Activated T-cell treated with anti-CD3 and anti-CD28 coated beads, Interleukin-2, amount 50 U/mL, for 72 hours (primary cell): ENCODE results near the gene RAPGEF5. TPM values are rescaled to one million over a fixed set of nuclear protein-coding genes. Genes with fewer than 3 reads are reported as not detected.

Source experiments
- ATAC-seq, 2 donors: fragments of 150-1000 bp; cut with Tn5 transposase; replicated peaks in 1 of 2; 2 replicates each; pipeline ENCODE4 v1.10.0; 2021; ENCODE audit warnings: moderate library complexity in 2 of 2, mild to moderate bottlenecking in 1 of 2
- DNase-seq, 2 donors: peaks; one replicate each; pipeline ENCODE4 v3.0.0; 2021 to 2022; ENCODE audit warnings: mixed read lengths in 1 of 2
- H3K27ac Mint-ChIP-seq: one replicate; pipeline ENCODE4 v1.8.0; 2022; ENCODE audit warnings: mild to moderate bottlenecking, moderate library complexity, mixed read lengths
- H3K27me3 Mint-ChIP-seq: one replicate; pipeline ENCODE4 v1.8.0; 2022; ENCODE audit warnings: low read depth, mixed read lengths
- H3K36me3 Mint-ChIP-seq, 2 donors: one replicate each; pipeline ENCODE4 v1.8.0; 2022; ENCODE audit warnings: mixed read lengths in 2 of 2, mild to moderate bottlenecking in 1 of 2; ENCODE audit not compliant: insufficient read depth in 2 of 2
- H3K4me1 Mint-ChIP-seq: one replicate; pipeline ENCODE4 v1.8.0; 2022; ENCODE audit warnings: low read depth, mixed read lengths
- H3K4me3 Mint-ChIP-seq, 2 donors: one replicate each; pipeline ENCODE4 v1.8.0; 2022; ENCODE audit warnings: mild to moderate bottlenecking in 2 of 2, mixed read lengths in 2 of 2, moderate library complexity in 2 of 2
- H3K9me3 Mint-ChIP-seq, 2 donors: one replicate each; pipeline ENCODE4 v1.8.0; 2022; ENCODE audit warnings: mixed read lengths in 2 of 2
- total RNA-seq, 2 donors: library from RNA; stranded (reverse); gene quantifications; one replicate each; pipeline ENCODE4 v1.2.3, GENCODE V29; 2022

RAPGEF5 gene
- under 1 TPM; 0.46 to 0.72 TPM for total RNA-seq

DNA sequence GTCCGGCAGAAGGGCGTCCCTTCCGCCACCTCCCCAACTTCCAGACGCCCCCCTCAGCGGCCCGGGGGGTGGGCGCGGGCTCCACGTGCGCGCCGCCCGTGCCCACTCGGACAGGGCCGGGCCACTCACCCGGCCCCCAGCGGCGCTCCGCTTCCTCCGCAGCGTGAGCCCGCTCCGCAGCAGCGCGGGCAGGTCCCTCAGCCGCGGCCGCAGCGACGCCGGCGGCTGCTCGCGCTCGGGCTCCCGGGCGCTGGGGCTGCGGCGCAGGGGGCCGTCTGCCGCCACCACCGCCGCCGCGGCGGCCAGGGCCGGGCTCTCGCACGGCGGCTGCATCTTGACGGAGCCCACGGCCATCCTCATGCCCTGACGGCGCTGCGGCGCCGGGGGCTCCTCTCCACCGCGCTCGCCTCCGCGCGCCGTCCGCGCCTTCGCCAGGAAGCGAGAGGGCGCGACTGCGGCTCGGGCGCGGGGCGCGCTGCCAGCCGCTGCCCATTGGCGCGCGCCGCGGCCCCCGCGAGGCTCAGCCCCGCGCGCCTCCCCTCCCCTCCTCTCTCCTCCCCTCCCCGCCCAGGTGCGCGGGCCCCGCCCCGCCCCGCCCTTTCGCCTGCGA is at the start of gene RAPGEF5:
Gene RAPGEF5 (minus strand): TSS at position 454 of the 610 bp plus-strand sequence. CDS start 94 bp downstream, at position 360.
- Mint-ChIP-seq H3K4me3 (peak within 1 kb of the TSS; percentile 69 to 79), H3K9me3 (no peaks in the 10 kb centered on the region), H3K4me1 (no peaks in the 10 kb centered on the region), H3K36me3 (peaks cover 4% of the 10 kb centered on the region in 2 donors), H3K27me3 (peaks cover 38% of the 10 kb centered on the region), H3K27ac (no peak within 1 kb of the TSS)
- ATAC-seq: peak; percentile 60 to 79
- peak; percentile 3 to 12 for DNase-seq

DNA sequence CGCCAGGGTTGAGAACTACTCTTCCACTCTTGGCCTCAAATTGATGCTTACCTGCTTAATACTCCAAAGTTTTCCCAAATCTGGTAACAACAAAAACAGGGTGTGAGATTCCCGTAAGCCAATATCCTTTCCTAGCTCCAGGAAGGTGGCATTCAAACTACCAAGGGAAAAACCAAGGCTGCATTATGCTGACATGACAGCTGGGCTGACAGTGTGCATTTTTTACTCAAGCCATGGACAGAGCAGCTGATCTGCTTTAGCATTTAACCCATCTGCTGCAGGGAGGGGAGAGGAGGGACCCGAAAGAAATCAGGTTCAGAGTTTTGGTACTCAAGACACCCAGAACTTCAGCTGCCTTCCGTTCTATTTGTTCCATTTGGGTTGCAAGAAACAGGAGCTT is 49.8 kb upstream of the RAPGEF5 start:
- Mint-ChIP-seq H3K4me3 (no peak overlapping the region), H3K27ac (no peak overlapping the region), H3K27me3 (no peaks in the 10 kb centered on the region), H3K36me3 (peaks cover 0 to 2% of the 10 kb centered on the region in 2 donors), H3K9me3 (no peaks in the 10 kb centered on the region), H3K4me1 (peaks cover 7% of the 10 kb centered on the region)
- ATAC-seq: no peak
- DNase-seq: no peak

GRCh38 chr7:22404421-22405023 is 47.6 kb upstream of the RAPGEF5 start:
- Mint-ChIP-seq H3K36me3 (peaks cover 0 to 2% of the 10 kb centered on the region in 2 donors), H3K4me1 (peaks cover 9% of the 10 kb centered on the region), H3K27ac (no peak overlapping the region), H3K9me3 (no peaks in the 10 kb centered on the region), H3K4me3 (no peak overlapping the region), H3K27me3 (no peaks in the 10 kb centered on the region)
- ATAC-seq (no peak), DNase-seq (no peak)

DNA sequence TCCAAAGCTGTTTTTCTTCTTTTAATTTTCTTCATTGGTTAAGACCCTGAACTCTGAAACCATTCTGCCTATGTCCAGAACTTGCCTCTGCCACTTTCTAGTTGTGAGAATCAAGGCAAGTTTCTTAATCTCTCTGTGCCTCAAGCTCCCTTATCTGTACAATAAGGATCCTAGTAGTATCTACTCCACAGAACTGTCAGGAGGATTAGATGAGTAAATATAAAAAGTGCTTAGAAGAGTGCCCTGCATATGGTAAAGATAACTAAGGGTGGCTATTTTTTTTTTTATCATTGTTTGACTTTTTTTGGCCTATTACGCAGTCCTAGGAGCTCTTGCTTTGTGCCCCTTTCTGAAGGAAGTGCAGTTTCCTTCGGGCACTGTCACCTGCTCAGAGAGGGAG is 46.4 kb upstream of the RAPGEF5 start:
- ATAC-seq (no peak), DNase-seq (no peak)
- no peak overlapping the region for H3K27ac Mint-ChIP-seq
- H3K27me3 Mint-ChIP-seq: no peaks in the 10 kb centered on the region
- H3K36me3 Mint-ChIP-seq: peaks cover 0 to 2% of the 10 kb centered on the region in 2 donors
- peaks cover 9% of the 10 kb centered on the region for H3K4me1 Mint-ChIP-seq
- no peaks in the 10 kb centered on the region for H3K9me3 Mint-ChIP-seq
- H3K4me3 Mint-ChIP-seq: no peak overlapping the region

DNA sequence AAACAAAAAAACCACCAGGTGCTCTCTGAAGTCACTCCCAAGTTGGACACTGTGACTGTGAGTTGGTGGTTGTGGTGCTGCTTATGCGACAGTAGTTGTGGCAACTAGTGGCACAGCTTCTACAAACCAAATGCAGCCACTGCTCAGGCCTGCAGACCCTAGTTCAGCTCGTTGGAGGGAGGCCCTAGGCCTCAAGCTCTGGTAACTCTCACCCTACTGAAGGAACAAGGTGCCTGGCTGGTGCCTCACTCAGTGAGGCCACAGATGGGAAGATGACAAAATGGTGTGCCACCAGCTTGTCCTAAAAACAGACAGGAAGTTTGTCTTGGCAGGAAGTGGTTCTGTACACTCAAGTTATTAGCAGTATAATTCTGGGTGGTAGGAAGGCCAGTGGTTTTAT is 45.3 kb upstream of the RAPGEF5 start:
- no peak for ATAC-seq
- Mint-ChIP-seq H3K27me3 (no peaks in the 10 kb centered on the region), H3K4me3 (no peak overlapping the region), H3K36me3 (peaks cover 0 to under 1% of the 10 kb centered on the region in 2 donors), H3K4me1 (peaks cover 9% of the 10 kb centered on the region), H3K9me3 (no peaks in the 10 kb centered on the region), H3K27ac (no peak overlapping the region)
- peak in 1 of 2 donors; percentile 1 for DNase-seq

DNA sequence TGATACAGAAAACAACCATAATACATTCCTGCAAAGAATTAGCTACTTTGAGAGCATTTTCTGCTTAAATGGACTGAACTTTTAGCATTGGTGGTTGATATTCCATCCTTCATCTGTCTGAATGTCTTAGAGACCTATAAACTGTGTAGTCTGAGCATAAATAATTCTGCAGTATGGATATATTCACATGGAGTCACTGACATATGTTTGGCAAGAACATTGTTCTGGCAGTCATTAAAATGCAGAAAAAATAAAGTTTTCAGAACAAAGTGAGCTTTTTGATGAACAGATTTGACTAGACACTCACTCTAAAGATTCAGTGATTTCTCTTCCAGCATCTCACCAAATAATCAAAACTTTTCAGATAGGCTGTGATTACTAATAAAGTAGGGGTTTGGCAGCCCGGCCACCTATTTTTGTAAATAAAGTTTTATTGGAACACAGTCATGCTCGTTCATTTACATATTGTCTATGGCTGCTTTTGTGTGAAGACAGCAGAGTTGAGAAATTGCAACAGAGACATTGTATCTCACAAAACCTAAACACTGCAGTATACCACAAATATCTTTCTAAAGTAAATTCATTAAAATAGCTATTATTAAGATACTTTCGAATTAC is 44.1 kb upstream of the RAPGEF5 start:
- Mint-ChIP-seq H3K27me3 (no peaks in the 10 kb centered on the region), H3K4me3 (no peak overlapping the region), H3K9me3 (no peaks in the 10 kb centered on the region), H3K4me1 (peaks cover 9% of the 10 kb centered on the region), H3K27ac (no peak overlapping the region), H3K36me3 (no peaks in the 10 kb centered on the region)
- ATAC-seq (no peak), DNase-seq (no peak)

DNA sequence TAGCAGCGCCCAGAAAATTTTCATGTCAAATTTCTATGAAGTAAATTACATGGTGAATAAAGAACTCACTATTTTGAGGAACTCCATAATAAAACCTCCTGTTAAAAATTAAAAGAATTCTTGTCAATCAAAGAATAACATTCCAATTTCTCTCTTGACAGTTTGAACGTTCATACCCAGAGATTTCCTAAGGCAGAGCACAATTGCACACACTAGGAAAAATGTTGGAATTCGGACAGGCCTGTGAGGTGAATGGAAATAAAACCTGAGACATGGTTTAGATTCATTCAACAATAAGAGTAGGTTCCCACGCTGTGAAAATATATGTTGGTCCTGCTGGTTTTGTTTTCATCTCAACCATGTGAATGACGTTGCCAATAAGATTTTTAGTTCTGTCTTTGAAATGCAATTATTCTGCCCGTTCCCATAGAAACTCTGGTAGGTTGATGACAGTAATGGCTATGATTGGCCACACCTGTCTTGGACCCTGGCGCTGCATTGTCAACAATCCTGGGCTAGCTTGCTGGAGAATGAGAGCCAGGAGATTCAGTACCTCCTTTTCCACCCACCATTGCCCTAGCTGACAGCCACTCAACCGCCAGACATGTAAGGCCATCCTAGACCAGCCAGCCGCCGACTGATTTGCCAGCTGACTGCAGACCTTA is 43.3 kb upstream of the RAPGEF5 start:
- ATAC-seq: no peak
- DNase-seq: no peak
- Mint-ChIP-seq H3K36me3 (no peaks in the 10 kb centered on the region), H3K27me3 (no peaks in the 10 kb centered on the region), H3K27ac (no peak overlapping the region), H3K4me1 (peaks cover 9% of the 10 kb centered on the region), H3K4me3 (no peak overlapping the region), H3K9me3 (no peaks in the 10 kb centered on the region)

DNA sequence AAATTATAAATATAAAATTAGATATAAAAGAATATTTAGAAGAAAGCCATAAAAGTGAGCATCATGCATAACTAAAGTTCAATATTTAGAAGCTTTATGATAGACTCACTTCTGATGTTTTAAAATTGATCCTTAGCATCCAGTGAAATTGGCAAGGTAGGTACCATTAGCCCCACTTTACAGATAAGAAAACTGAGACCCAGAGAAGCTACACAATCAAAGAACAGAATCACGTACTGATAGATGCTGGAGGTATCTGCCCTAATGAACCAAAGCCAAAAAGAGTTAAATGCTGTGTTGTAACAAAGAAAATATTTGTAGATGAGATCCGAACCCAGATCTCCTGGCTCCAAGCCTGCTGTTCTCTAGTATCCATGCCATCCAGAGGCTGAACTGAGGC is 42.6 kb upstream of the RAPGEF5 start:
- no peak overlapping the region for H3K27ac Mint-ChIP-seq
- H3K27me3 Mint-ChIP-seq: no peaks in the 10 kb centered on the region

DNA sequence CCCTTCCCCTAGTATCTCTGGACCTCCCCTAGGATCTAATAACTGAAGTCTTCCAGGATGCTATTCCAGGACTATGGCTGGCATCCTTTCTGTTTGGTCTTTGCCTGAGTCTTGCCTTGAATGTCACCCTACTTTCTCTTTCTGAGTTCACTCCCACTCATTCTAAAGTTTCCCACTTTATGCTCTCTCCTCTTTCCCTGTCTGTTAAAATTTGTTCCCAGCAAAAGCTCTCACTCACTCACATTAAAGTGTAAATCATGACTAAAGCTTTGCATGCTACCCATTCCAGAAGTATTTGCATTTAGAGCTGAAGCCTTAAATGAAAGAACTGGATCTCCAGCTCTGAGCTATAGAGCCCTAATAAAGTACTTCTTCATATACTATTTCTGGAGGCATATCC is 42.1 kb upstream of the RAPGEF5 start:
- no peak overlapping the region for H3K4me3 Mint-ChIP-seq
- no peaks in the 10 kb centered on the region for H3K36me3 Mint-ChIP-seq
- peaks cover 9% of the 10 kb centered on the region for H3K4me1 Mint-ChIP-seq
- no peak overlapping the region for H3K27ac Mint-ChIP-seq
- DNase-seq (no peak), ATAC-seq (no peak)
- H3K27me3 Mint-ChIP-seq: no peaks in the 10 kb centered on the region
- no peaks in the 10 kb centered on the region for H3K9me3 Mint-ChIP-seq

More for the DNA sequence above, 42.6 kb upstream of the RAPGEF5 start:
- Mint-ChIP-seq H3K36me3 (no peaks in the 10 kb centered on the region), H3K4me1 (peaks cover 9% of the 10 kb centered on the region), H3K9me3 (no peaks in the 10 kb centered on the region), H3K4me3 (no peak overlapping the region)
- ATAC-seq (no peak), DNase-seq (no peak)

DNA sequence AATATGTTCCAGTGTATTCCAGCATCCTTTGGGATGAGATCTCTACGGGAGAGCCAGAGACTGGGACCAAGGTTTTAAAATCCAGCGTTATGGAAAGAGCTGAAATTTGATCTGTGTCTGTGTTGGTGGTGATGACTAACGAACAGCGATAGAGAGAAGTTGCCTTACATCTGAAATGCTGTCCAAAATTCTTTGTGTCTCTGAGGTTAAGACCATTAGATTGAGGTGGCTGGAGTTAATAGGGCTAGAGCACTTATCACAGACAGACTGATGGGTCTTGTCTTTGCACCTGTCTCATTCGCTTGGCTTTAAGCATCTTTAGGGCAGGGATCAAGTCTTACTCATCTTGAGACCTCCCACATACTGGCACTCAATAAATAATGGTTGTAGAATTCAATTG is 41.0 kb upstream of the RAPGEF5 start:
- no peak for DNase-seq
- Mint-ChIP-seq H3K36me3 (no peaks in the 10 kb centered on the region), H3K4me1 (peaks cover 9% of the 10 kb centered on the region), H3K4me3 (no peak overlapping the region), H3K9me3 (no peaks in the 10 kb centered on the region), H3K27me3 (no peaks in the 10 kb centered on the region), H3K27ac (no peak overlapping the region)
- no peak for ATAC-seq

GRCh38 chr7:22395222-22395621 is 38.3 kb upstream of the RAPGEF5 start:
- Mint-ChIP-seq H3K27me3 (no peaks in the 10 kb centered on the region), H3K4me3 (no peak overlapping the region)

DNA sequence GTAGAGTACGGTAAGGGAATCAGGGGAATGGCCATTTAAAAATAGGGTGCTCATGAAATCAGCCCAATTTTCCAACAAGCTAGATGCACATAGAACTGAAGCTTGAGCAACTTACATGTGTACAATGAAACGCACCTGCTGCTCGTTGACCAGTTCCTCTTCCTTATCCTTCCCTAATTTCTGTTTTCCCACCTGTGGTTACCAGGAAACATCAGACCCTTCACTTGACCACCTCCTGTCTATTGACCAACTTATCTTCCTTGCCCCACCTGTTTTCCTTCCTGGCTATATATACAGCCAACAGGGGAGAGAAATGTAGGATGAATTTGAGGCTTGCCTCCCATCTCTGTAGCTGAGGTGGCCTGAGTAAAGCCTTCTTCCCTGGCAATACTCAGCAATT is 37.8 kb upstream of the RAPGEF5 start:
- H3K4me3 Mint-ChIP-seq: no peak overlapping the region
- ATAC-seq: no peak
- H3K9me3 Mint-ChIP-seq: no peaks in the 10 kb centered on the region
- no peaks in the 10 kb centered on the region for H3K27me3 Mint-ChIP-seq
- no peak for DNase-seq
- H3K36me3 Mint-ChIP-seq: no peaks in the 10 kb centered on the region
- no peaks in the 10 kb centered on the region for H3K4me1 Mint-ChIP-seq
- no peak overlapping the region for H3K27ac Mint-ChIP-seq

More at GRCh38 chr7:22395222-22395621, 38.3 kb upstream of the RAPGEF5 start:
- ATAC-seq: no peak
- Mint-ChIP-seq H3K27ac (no peak overlapping the region), H3K36me3 (no peaks in the 10 kb centered on the region), H3K4me1 (no peaks in the 10 kb centered on the region), H3K9me3 (no peaks in the 10 kb centered on the region)
- no peak for DNase-seq
